HG02759 (cell line): Measurements from ENCODE around the gene P3H4.
"Not testable (repeated sequence)": the region's sequence is repeated elsewhere in the genome, so short reads cannot be mapped to it uniquely, and the experiment has no call there.

Source experiments
- ATAC-seq: cut with Tn5 transposase; IDR thresholded peaks from one replicate; pipeline ENCODE4 v1.9.1; 2021; ENCODE audit warnings: mild to moderate bottlenecking, moderate library complexity; ENCODE audit not compliant: unreplicated experiment

P3H4 gene

GRCh38 chr17:41794540-41794975, 17.2 kb downstream of the P3H4 start:
- no peak for ATAC-seq

DNA sequence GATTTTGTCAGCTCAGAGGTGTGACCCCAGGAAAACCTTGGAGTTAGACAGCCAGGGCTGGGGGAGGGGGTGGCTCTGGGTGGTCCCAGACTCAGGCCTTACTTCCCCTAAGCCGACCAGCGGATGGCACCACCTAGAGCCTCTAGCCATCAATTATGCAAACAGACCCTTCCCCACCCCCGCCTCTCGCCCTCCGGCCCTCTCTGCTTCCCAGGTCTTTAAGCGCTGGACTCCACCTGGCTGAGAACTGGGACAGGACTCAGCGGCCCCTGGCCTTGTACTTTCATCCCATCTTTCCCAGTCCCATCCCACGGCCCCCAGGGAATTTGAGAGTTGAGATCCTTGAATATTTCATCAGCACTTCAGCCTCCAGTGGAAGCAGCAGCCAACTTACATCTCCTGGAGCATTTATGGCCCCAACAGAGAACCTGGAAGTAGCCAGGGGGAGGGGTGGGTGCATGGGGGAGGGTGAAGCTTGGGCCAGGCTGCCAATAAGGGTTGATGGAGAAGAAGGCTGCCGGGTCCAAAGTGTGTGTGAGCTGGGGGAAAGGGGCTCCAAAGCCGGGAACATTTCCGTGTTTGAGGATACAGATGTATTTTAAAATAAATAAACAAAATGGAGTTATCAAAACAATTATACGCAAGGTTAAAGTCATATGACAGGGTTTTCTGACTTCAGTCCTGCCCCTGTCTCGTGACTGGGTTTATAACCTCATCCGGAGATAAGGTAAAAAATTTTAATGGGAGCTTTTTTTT, 17.8 kb downstream of the P3H4 start:
- no peak for ATAC-seq

DNA sequence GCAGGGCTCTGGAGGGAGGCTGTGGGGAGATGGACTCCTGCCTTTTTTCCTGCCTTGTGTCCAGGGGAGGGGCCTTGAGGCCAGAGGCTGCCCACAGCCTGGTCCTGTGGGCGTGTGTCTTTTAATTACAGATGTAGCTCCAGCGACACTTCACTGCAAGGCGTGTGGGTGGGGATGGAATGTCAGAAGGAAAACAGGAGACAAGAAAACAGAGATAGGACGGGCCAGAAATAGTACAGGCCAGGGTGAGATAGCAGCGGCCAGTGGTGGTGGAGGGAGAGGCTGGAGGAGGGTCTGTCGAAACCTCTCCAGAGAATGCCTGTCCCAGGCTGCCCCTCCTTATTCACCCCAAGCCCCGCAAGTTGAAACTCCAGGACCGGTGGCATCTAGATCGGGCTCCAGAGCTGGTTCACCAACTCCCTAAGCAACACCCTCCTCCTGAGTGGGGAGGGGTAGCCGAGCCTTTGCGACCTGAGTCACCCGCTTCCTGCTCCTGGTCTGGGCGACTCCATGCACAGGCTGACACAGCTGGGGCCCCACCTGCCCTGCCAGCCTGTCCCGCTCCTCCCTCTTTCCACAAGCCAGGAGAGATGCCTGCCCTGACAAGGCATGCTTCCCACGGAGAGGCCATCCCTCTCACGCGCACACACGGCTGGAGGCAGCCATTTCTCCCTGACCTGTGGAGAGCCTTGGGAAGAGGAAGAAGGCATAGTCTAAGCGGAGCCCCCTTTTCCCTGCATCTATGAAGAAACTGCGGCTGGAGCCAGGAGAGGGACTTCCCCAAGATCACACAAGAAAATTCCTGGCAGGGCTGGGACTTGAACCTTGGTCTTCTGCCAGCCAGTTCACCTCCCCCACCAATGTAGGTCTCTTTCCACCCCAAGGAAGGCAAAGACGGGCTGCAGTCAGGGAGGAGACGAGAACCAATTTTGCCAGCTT, 18.6 kb downstream of the P3H4 start:
- no peak for ATAC-seq

DNA sequence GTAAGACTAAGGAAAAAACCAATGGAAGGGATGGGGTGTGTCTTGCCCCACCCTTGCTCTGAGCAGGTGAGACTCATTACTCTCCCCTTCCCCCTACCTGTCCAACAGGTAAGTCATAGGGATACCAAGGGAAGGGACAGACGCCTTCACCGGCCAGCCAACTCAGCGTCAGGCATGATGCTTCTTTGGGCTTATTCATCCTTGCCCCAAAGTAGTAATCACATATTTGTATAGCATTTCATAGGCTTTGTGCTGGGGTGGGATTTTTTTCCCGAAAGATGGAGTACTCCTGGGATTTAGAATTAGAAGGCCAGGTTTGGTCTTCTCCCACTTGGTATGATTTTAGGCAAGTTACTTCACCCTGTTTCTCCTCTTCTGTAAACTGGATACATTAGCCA, 24.7 kb downstream of the P3H4 start:
- ATAC-seq, result no peak

DNA sequence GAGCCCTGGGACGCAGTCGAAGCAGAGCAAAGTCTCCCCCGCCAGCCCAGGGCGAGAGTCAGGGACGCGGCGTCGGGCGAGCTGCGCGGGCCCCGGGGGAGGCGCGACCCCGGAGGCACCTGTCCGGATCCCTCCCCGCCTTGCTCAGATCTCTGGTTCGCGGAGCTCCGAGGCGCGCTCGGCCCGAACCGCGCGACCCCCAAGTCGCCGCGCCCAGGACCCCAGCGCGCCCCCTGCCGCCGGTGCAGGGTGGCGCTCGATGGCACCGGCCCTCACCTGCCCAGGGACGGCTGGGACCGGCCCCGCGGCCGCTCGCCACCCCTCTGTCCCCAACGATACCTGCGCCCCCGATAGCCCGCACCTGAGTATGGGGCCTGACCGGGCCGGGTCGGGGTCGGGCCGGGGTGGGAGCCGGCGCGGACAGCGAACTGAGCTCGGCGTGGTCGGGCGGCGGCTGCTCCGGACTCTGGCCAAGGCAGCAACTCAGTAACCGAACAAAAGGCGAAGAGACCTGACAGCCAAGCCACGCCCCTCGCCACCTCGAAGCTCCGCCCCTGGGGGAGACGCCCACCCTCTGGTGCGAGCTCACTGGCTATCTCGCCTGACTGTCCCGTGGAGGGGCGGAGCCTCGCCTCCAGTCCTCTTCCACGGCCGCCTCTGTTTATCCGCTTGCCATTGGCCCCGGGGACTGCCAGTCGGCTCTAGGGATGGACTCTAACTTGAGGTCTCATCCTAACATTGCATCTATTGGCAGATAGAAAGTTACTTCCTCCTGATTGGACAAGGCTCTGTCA, 25.3 kb downstream of the P3H4 start, which contains the start of gene JUP:
TSS of gene JUP (minus strand) at position 485 of the 794 bp plus-strand sequence. CDS start 14,857 bp downstream, outside the sequence.
- ATAC-seq, result peak; percentile 82

DNA sequence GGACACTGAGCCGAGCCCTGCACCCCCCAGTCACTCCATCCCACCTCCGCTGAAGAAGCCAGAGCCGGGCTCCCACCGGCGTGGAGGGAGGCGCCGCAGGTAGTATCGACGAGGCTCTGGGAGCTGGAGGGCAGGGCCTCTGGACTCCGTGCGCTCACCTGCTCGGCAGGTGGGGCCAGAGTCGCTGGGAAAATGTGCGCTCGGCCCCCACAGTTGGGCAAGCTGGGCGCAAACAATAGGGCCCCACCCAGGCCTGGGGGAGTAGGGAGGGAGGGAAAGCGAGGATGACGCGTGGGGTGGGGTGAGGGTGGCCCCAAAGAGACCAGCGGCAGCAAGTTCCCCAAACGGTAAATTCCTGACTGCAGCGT, 25.9 kb downstream of the P3H4 start:
- ATAC-seq, result no peak

GRCh38 chr17:41785091-41785858, 26.5 kb downstream of the P3H4 start:
- no peak for ATAC-seq

GRCh38 chr17:41784207-41784744, 27.5 kb downstream of the P3H4 start:
- no peak for ATAC-seq

DNA sequence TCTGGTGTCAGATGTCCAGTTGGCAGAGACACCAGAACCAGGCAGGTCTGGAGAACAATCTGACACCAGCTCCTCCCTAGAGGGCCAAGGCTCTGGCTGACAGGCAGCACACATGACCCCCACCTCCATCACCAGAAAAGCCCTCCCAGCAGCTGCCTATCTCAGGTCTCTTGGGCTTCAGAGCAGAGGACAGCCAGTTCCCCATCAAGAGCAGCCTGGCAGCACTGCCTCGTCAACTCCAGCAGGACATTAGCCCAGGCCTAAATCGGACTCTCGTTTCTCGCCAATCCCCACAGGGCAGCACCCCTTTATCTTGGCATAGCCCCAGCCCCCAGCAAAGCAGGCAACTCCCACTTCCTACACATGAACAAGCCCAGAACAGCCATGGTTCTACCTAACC, 29.6 kb downstream of the P3H4 start:
- no peak for ATAC-seq

- ATAC-seq, result no peak
Observed at GRCh38 chr17:41781404-41782110, 30.2 kb downstream of the P3H4 start.

DNA sequence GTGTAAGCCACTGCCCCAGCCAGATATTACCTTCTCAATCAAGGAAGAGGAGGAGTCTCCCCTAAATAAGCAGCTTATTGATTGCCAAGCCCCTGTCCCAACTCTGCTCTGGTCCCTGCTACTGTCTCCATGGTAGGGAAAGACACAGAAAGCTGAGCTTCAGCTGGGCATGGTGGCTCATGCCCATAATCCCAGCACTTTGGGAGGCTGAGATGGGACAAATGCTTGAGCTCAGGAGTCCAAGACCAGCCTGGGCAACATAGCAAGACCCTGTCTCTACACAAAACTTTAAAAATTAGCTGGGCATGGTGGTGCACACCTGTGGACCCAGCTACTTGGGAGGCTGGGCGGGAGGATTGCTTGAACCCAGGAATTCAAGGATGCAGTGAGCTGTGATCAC, 31.8 kb downstream of the P3H4 start:
- ATAC-seq, result no peak

- no peak for ATAC-seq
Observed at GRCh38 chr17:41777574-41778188, 34.1 kb downstream of the P3H4 start.

DNA sequence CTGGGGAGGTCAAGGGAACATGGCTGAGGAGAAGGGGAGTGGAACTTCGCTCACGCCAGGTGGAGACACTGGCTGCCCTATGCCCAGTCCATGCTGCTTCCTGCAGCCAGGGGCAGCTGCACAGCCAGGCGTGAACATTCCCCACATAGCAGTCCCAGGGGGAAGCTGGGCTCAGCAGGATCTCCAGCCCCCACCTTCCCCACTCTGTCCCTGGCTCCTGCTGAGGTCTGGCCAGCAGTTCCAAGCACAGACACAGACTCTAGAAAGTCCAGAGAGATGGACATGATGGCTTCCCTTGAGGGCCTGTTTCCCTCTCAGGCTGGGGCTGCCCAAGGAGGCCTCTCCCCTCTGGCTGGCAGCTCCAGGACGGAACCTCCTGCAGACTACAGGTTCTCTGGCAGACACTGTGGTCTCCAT, 34.6 kb downstream of the P3H4 start:
- ATAC-seq, result no peak

GRCh38 chr17:41776262-41776900, 35.4 kb downstream of the P3H4 start:
- not testable (repeated sequence) for ATAC-seq

DNA sequence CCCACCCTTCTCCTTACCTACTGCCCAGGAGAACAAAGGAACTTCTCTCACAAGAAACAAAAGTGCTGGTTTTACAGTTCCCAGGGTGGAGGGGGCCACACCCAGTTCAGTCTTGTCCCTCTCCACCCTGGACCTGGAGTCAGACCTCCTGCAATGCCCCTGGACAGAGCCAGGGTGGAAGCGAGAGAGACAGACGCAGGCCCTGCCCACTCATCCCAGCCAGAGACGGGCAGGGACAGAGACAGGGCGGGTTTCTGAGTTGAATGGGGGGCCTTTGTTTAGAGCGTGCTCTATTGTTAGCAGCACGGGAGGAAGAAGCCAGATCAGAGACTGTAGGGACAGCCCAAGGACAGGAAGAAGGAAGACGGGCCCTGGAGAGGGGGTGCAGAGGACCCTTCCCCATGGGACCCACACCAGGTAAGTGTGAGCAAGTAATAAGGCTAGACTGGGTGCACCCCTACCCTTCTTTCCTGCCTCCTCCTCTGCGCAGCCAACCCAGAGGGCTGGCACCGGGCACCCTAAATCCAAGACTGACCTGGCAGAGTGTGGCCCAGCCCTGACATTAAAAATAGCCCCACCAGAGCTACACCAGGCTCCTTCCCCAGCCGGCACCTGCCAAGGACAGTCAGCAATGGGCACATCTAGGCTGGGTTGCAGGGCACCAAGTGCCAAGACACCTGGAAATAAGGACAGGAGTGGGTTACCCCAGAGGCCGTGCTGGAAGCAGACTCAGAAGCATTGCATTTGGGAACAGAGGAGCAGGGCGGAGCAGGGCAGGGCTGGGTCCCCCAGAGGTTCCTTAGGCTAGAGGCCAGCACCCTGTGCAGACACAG, 36.1 kb downstream of the P3H4 start:
- ATAC-seq, result no peak

DNA sequence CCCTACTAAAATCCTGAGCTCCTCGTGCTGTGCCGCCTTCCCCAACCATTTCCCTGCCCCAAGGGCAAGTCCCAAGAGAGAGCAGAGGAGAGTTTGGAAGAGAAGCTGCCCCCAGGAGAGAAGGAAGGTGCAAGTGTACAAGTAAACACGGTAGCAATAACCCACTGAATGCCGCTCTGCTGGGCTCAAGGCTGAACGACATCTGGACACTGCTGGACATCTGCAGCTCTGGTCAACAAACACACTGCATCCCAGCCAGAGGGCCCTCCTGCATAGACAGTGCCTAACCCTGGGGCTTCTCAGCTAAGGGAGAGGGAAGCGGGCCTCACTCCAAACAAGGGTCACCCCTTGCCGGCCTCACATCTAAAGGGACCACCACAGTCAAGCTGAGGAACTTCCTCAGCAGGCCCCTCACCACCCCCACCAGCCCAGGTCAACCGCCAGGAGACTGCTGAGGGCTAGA, 38.0 kb downstream of the P3H4 start:
- no peak for ATAC-seq

DNA sequence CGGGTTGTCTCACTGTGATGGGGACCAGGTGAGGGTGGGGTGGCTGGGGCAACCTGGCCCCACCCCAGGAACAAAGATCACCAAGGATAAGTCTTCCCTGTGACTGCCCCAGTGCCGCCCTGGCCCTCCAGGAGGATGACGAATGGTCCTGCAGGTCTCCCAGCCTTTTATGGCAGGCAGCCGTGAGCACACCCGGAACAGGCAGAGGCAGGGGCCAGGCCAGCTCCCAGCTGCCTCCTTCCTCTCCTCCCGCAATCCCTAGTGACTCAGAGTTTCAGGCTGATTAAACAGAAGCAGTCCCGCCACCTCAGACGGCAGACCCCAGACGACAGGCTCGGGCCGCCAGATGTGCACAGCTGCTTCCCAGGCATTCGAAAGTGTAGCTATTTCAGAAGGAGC, 38.6 kb downstream of the P3H4 start:
- no peak for ATAC-seq
